HUDEP-2 (cell line): ENCODE results near the gene ASS1.

Source experiments
- DNase-seq, 76 experiments: peaks; one replicate each; lab custom pipeline; 2025; ENCODE audit not compliant: unreplicated experiment in 76 of 76; lab: John Stamatoyannopoulos, UW

The ASS1 gene

GRCh38 chr9:130549093-130549735 lies 104.5 kb downstream of the ASS1 start:
- DNase-seq: no peak
